Activated CD8-positive, alpha-beta memory T cell treated with anti-CD3 and anti-CD28 coated beads for 48 hours (primary cell): ENCODE results near the gene MCM6.
"Not testable (repeated sequence)": the region's sequence is repeated elsewhere in the genome, so short reads cannot be mapped to it uniquely, and the experiment has no call there.

Source experiments
- DNase-seq, 3 experiments: peaks; one replicate each; pipeline ENCODE4 v3.0.0-alpha.2; 2020; ENCODE audit warnings: low read depth in 2 of 3, low spot score in 2 of 3

The MCM6 gene

GRCh38 chr2:135821190-135821589 is 55.1 kb downstream of the MCM6 start:
- DNase-seq, result no peak

DNA sequence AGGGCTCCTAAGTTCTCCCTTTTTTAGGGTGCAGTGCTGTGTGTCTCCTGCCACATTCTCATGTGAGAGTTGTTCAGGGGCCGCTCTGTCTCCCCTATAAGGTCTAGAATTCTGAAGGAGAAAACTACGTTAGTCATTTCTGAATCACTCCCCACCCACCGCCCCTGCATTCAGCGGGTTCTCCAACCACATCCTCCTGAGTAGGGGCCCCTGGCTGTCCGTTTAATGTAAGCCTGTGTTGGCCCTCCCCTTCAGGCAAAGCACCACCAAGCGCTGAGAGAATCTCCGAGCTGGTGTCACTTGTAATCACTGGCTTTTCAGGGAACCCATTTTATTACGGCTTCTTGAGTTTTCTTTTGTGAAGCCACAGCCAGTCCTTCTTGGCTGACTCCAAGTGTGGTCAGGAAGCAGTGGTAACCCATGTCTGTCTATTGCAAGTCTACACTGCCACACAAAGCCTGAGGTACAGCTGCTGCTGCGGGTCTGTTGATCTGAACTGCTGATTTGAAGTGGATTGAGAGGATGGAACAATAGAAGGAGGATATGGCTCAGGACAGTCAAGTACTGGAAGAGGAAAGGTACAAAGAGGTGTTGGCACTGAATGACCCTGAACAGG is 56.1 kb downstream of the MCM6 start:
- peak; percentile 46 to 73 (median 72) for DNase-seq

- DNase-seq, result no peak
Observed at GRCh38 chr2:135818937-135819610, 57.2 kb downstream of the MCM6 start.

GRCh38 chr2:135817951-135818350 is 58.3 kb downstream of the MCM6 start:
- DNase-seq, result no peak

- DNase-seq, result no peak
Observed at GRCh38 chr2:135817466-135817865, 58.8 kb downstream of the MCM6 start.

- no peak for DNase-seq
Observed at GRCh38 chr2:135815269-135815668, 61.0 kb downstream of the MCM6 start.

GRCh38 chr2:135812907-135813511 is 63.2 kb downstream of the MCM6 start:
- no peak for DNase-seq

GRCh38 chr2:135807874-135808273 is 68.4 kb downstream of the MCM6 start:
- not testable (repeated sequence) for DNase-seq

- DNase-seq, result no peak
Observed at GRCh38 chr2:135803278-135803677, 73.0 kb downstream of the MCM6 start.

GRCh38 chr2:135802350-135802749 is 73.9 kb downstream of the MCM6 start:
- no peak for DNase-seq

DNA sequence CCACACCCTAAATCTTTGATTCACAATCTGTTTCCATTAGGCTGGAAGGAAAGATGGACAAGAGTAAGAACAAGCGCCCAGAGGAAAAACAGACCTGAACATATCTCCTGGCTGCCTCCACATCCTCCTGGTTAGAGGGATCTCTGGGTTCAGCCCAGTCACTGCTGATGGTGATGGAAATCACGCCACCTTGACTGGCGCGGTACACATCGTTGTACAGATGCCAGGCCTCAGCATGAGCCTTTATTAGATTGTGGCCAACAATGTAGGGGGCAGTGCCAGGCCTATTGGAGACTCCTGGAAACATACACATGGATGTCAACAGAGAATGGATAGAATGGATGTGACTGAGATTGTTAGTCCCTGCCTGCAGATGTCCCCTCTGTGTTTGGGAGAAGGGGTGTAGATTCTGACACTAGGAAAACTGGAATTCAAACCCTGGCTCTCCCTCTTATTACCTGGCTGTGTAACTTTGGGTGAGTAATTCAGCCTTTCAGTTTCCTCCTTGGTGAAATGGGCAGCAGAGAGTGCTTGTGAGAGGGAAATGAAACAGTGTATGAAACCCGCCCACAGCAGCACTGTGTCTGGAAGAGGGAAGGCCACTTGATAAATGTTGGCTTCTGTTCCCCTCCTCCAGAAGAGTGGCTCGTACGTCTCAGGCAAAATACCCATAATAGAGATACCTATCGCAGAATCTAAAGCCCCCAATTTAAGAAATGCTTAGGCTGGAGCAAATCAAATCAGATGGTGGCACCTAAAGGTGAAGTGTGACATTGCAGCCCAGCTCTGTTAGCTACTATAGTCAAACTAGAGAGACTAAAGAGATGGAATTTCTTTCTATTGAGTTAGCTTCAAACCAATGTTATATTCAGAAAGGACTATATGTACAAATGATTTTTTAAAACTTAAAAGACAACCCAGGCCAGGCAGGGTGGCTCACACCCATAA is 75.5 kb downstream of the MCM6 start:
- no peak for DNase-seq

DNA sequence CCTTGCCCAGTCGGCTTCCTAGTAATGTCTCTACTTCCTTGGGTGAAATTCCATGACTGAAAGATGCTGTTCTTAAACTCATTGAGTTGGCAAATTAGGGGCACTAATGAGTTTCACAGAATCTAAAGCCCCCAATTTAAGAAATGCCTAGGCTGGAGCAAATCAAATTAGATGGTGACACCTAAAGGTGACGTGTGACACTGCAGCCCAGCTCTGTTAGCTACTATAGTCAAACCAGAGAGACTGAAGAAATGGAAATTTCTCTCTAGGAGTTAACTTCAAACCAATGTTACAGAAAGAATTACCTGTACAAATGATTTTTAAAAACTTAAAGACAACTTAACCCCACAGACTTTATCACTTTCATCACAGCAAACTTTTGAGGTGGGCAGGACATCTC is 76.5 kb downstream of the MCM6 start:
- DNase-seq, result no peak

DNA sequence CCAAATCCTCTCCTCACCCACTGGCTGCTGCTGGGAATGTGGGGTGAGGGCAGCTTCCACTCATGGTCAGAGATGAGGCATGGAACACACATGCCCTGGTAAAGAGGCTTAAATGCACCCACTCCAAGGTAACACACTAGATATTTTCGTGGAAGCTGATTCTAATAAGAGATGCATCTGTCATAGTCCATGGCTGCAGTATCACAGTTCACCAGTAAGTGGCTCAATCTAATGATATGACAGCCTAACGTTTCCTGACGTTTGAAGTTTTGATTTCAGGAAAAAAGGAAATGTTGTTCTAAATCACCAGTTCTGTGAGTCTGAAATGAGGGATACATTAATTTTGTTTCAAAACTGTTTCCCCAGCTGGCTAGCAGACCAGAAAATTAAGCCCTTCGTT is 77.5 kb downstream of the MCM6 start:
- DNase-seq, result no peak

GRCh38 chr2:135798275-135798705 is 78.0 kb downstream of the MCM6 start:
- no peak for DNase-seq

DNA sequence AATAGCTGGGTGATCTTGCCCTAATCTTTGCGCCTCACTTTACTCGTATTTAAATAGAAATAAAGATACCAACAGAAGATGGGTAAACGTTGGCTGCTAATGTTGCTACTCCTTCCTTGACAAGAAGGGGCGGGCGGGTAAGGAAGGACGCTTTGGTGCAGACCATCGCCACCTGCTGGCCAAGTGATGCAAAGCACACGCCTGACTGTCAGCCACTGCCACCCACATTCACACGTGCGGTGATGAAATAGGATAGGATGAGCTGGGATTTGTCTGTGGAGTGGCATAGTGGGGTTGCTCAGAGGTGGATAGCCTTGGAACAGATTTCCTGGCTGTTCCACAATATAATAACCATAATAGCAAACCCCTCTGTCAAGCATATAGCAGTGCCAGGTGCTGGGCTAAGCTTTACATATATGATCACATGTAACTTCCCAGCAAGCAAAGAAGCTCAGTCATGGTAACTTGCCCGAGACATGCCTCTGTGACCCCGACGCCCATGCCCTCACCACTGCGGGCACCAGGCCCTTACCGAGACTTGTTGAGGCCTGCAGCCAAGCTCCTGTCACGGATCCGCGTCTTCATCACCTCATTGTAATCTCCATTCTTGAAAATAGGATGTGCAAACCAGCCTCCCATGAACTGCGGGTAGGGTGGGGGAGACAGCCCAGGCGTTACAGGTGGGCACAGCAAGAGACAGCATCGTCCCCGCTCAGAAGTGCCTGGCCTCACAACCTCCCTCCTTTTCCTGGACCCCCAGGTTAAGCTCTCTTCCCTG is 78.6 kb downstream of the MCM6 start:
- peak; percentile 47 to 66 (median 54) for DNase-seq

DNA sequence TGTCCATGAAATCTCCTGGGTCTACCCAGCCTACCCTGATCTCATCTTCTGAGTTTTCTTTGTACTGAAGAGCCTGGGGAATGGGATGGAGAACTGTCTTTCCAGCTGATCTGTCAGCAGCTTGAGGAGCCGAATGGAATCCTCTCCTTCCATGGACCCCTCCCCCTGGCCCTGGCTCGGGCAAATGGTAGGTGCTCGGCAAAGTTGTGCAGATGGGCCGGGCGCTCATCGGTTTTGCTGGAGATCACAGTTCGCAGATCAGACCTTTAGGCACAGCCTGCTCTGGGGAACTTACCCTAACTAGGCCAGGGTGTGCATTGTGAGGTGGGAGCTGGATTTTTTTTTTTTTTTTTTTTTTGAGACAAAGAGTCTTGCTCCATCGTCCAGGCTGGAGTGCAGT is 79.6 kb downstream of the MCM6 start:
- no peak for DNase-seq

DNA sequence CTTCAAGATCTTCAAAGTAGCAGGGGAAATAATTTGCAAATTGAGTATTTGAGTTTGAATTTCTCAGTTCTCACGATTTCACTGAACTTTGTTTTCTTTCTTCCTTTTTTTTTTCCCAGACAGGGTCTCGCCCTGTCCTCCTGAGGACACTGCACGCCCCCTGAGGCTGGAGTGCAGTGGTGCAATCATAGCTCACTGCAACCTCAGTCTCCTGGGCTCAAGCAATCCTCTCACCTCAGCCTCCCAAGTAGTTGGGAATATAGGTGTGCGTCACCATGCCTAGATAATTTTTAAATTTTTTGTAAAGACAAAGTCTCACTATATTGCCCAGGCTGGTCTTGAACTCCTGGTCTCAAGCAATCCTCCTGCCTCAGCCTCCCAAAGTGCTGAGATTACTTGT is 80.6 kb downstream of the MCM6 start:
- DNase-seq, result not testable (repeated sequence)

DNA sequence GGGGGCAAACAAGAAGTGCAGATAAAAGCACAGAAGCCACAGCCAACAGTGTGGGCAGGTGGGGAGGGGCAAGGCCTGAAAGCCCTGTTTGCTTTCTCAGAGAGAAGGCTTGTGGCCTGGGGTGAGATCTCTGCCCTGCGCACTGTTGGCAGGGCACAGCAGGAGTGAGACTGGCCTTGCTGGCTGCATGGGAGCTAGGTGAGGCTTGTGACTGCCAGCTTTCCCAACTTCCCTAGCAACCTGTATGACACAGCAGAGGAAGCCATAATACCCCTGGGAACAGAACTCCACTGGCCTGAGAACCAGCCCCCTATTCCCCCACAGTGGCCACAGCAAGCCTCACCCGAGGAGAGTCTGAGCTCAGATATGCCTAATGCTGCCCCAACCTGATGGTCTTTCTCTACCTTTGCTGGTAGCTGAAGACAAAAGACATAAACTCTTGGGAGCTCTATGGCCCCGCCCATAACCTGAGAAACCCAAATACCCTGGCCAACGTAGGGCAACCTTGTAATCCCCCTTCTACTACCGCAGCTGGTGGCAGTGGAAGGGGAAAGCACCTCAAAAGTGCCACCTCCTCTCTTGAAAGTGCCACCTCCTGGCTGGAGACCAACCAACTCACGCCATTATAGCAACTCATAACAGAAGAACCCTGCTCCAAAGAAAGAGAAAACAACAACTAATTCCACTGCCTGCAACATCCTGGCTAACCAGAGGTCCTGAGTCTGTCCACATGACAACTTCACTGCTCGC is 83.7 kb downstream of the MCM6 start:
- DNase-seq, result no peak

DNA sequence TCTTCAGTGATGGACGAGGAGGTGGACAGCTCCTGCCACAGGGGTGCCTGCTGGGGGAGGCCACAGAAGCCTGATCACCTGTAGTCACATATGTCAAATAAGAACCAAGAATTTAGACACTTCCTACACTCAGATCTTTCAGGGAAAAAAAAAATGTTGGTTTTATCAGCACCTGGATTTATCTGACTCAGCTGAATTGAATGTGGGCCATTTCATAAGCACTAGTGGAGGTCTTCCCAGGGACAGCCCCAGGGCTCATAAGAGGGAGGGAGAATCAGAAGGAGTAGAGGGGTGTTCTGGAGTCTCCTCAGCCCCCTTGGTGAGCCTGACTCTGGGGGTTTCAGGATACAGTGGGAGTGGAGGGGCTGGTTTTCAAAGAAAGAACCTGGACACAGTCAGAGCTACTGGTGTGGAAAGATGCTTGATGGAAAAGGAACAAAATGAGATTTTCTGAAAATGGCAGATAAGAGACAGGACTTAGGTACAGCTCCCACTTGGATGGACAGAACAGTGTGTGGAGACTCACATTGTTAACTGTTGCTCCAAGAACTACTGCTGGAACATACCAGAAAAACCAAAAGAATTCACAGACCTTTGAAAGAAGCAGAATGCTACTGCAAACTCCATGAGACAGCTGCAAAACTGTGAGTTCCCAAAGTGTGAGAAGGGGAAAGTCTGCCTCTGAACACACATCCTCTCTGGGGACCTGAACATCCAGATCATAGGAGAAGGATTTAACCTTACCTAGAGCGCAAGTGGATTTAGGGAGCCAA is 84.6 kb downstream of the MCM6 start:
- no peak for DNase-seq
